ENCODE measurements around the gene SPATA16.

Gene SPATA16

DNA sequence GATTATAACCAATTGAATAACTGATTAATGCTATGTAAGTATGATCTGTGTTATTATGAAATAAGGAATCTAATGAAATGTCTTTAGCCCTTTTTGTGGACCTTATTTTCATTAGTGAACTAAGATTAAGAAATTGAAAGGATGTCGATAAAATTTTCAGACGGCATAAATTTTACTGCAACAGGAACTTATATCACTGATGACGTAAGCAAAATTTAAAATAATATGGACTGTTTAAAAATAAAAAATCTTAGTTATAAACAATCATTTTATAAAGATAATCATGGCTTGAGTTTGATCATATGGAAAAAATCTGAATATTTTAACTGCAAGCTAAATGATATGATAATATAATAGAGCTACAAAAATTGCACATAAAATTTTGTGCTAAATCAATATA is 112.7 kb downstream of the SPATA16 start:
- no peaks in the 10 kb centered on the region for H3K9me2 ChIP-seq (replicated peaks; ENCODE audit: low read depth, low read length)
- H3K79me2 ChIP-seq (ENCODE audit: insufficient read depth, low read length) = no peaks in the 10 kb centered on the region
- H3K9ac ChIP-seq (ENCODE audit: low read depth, low read length, poor library complexity, severe bottlenecking) = no peak overlapping the region
- H3K4me2 ChIP-seq (ENCODE audit: low read depth, low read length, poor library complexity, severe bottlenecking) = no peak overlapping the region
- no peak overlapping the region for H3K4me3 ChIP-seq (ENCODE audit: low read length, poor library complexity, severe bottlenecking)
- no peaks in the 10 kb centered on the region for H3K4me1 ChIP-seq (ENCODE audit: insufficient read depth, low read length, poor library complexity, severe bottlenecking)
- H3K36me3 ChIP-seq (ENCODE audit: insufficient read depth, low read length) = no peaks in the 10 kb centered on the region
- no peaks in the 10 kb centered on the region for H3F3A ChIP-seq (ENCODE audit: low read depth)
- H4K20me1 ChIP-seq (ENCODE audit: insufficient read depth, low read length, poor library complexity, severe bottlenecking) = no peaks in the 10 kb centered on the region
- TF ChIP-seq CTCF (conservative IDR thresholded peaks at IDR 0.05; ENCODE audit: low read length) = no peak
- TF ChIP-seq EZH2phosphoT487 (IDR thresholded peaks at IDR 0.05; ENCODE audit: borderline replicate concordance) = no peak
- no peaks in the 10 kb centered on the region for H3K9me3 ChIP-seq (ENCODE audit: insufficient read depth, low read depth, low read length)
- no peak overlapping the region for H2AFZ ChIP-seq (ENCODE audit: low read length)
- no peaks in the 10 kb centered on the region for H3K27me3 ChIP-seq (ENCODE audit: insufficient read depth, low read length, poor library complexity, severe bottlenecking)

DNA sequence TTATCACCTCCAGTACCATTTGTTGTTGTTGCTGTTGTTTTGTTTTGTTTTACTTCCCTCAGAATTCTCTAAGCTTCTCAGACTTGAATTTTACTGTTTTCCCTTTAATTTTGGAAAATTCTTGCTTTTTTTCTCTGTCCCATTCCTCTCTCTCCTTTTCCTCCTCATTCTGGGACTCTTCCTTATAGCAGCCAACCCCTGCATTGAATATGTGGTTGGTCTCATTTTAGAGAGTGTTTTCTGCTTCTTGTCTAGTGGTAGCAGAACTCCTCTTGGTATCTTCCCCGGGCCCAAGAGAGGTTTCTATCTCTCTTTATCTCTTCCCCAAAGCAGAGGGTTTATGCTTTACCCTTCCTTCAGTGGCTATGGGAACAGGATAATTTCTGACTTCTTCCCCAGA is 113.6 kb downstream of the SPATA16 start:
- no peaks in the 10 kb centered on the region for H3K79me2 ChIP-seq (ENCODE audit: insufficient read depth, low read length)
- no peaks in the 10 kb centered on the region for H3K9me3 ChIP-seq (ENCODE audit: insufficient read depth, low read depth, low read length)
- H3K4me3 ChIP-seq (ENCODE audit: low read length, poor library complexity, severe bottlenecking) = no peak overlapping the region
- no peak overlapping the region for H2AFZ ChIP-seq (ENCODE audit: low read length)
- H3K36me3 ChIP-seq (ENCODE audit: insufficient read depth, low read length) = no peaks in the 10 kb centered on the region
- no peak overlapping the region for H3K4me2 ChIP-seq (ENCODE audit: low read depth, low read length, poor library complexity, severe bottlenecking)
- no peaks in the 10 kb centered on the region for H3F3A ChIP-seq (ENCODE audit: low read depth)
- H3K4me1 ChIP-seq (ENCODE audit: insufficient read depth, low read length, poor library complexity, severe bottlenecking) = no peaks in the 10 kb centered on the region
- no peaks in the 10 kb centered on the region for H3K27me3 ChIP-seq (ENCODE audit: insufficient read depth, low read length, poor library complexity, severe bottlenecking)
- TF ChIP-seq EZH2phosphoT487 (IDR thresholded peaks at IDR 0.05; ENCODE audit: borderline replicate concordance) (no peak), CTCF (conservative IDR thresholded peaks at IDR 0.05; ENCODE audit: low read length) (no peak)
- H4K20me1 ChIP-seq (ENCODE audit: insufficient read depth, low read length, poor library complexity, severe bottlenecking) = no peaks in the 10 kb centered on the region
- H3K9me2 ChIP-seq (replicated peaks; ENCODE audit: low read depth, low read length) = no peaks in the 10 kb centered on the region
- no peak overlapping the region for H3K9ac ChIP-seq (ENCODE audit: low read depth, low read length, poor library complexity, severe bottlenecking)

DNA sequence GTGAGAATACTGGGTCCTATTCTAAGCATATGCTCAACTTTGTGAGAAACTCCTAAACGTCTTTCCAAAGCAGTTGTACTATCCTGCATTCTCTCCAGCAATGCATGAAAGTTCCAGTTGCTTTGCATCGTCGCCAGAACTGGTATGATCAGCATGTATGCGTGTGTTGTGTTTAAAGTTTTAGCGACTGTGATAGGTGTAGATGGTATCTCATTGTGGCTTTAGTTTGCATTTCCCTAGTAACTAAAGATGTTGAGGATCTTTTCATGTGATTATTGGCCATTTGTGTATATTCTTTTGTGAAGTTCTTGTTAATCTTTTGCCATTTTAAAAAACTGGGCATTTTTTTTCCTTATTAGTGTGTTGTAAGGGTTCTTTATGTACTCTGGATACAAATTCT is 115.1 kb downstream of the SPATA16 start:
- no peak overlapping the region for H2AFZ ChIP-seq (ENCODE audit: low read length)

More for the DNA sequence above, 115.1 kb downstream of the SPATA16 start:
- Histone ChIP-seq H3K36me3 (ENCODE audit: insufficient read depth, low read length) (no peaks in the 10 kb centered on the region), H3K9me3 (ENCODE audit: insufficient read depth, low read depth, low read length) (no peaks in the 10 kb centered on the region), H3K79me2 (ENCODE audit: insufficient read depth, low read length) (no peaks in the 10 kb centered on the region), H3K4me1 (ENCODE audit: insufficient read depth, low read length, poor library complexity, severe bottlenecking) (no peaks in the 10 kb centered on the region), H3F3A (ENCODE audit: low read depth) (no peaks in the 10 kb centered on the region), H3K9ac (ENCODE audit: low read depth, low read length, poor library complexity, severe bottlenecking) (no peak overlapping the region), H4K20me1 (ENCODE audit: insufficient read depth, low read length, poor library complexity, severe bottlenecking) (no peaks in the 10 kb centered on the region), H3K27me3 (ENCODE audit: insufficient read depth, low read length, poor library complexity, severe bottlenecking) (no peaks in the 10 kb centered on the region), H3K4me2 (ENCODE audit: low read depth, low read length, poor library complexity, severe bottlenecking) (no peak overlapping the region), H3K9me2 (replicated peaks; ENCODE audit: low read depth, low read length) (no peaks in the 10 kb centered on the region), H3K4me3 (ENCODE audit: low read length, poor library complexity, severe bottlenecking) (no peak overlapping the region)
- no peak for TF ChIP-seq CTCF (conservative IDR thresholded peaks at IDR 0.05; ENCODE audit: low read length)
- no peak for TF ChIP-seq EZH2phosphoT487 (IDR thresholded peaks at IDR 0.05; ENCODE audit: borderline replicate concordance)

All from Loucy (cell line).